SK-N-MC (cell line): Measurements from ENCODE around the gene WDR48.

ENCODE experiments used
- DNase-seq: peaks from one replicate; pipeline ENCODE4 v3.0.0-alpha.2; 2011; ENCODE audit warnings: low read depth, low spot score
- H3K27ac ChIP-seq: fragments of 200-600 bp; sonication (generic); 2 replicates; pipeline ENCODE4 v1.5.1; 2016; ENCODE audit warnings: mixed run types
- H3K36me3 ChIP-seq: fragments of 200-600 bp; sonication (generic); 2 replicates; pipeline ENCODE4 v1.6.1; 2017; ENCODE audit warnings: antibody characterized with exemption, low read length, mixed read lengths; ENCODE audit not compliant: insufficient read depth
- H3K4me3 ChIP-seq: fragments of 200-600 bp; sonication (generic); 2 replicates; pipeline ENCODE4 v1.5.1; 2016
- H3K9ac ChIP-seq: fragments of 200-600 bp; sonication (generic); 2 replicates; pipeline ENCODE4 v1.8.0; 2017; ENCODE audit warnings: mixed run types, mixed read lengths; ENCODE audit not compliant: insufficient read length
- H3K9me3 ChIP-seq: fragments of 200-600 bp; sonication (generic); 2 replicates; pipeline ENCODE4 v1.6.1; 2017; ENCODE audit warnings: low read depth, mild to moderate bottlenecking, antibody characterized with exemption, low read length, moderate library complexity, mixed read lengths
- EZH2 ChIP-seq: fragments of 200-600 bp; sonication (generic); IDR thresholded peaks from one replicate; pipeline ENCODE4 v1.6.1; 2017; ENCODE audit warnings: antibody characterized with exemption
- FOXP2 ChIP-seq: optimal IDR thresholded peaks from 2 replicates; pipeline ENCODE3; 2011; ENCODE audit warnings: mild to moderate bottlenecking, moderate library complexity; ENCODE audit not compliant: insufficient read depth; ENCODE audit errors: extremely low read length, control extremely low read depth
- POLR2AphosphoS5 ChIP-seq: IDR thresholded peaks from 2 replicates; pipeline ENCODE4 v1.6.1; 2012; ENCODE audit warnings: mild to moderate bottlenecking, low read depth, low read length, borderline replicate concordance

Gene WDR48

GRCh38 chr3:39051649-39052561 lies at the start of gene WDR48, which contains the start of gene SCN11A:
TSS of gene WDR48 (plus strand) at chr3:39052016. CDS start at chr3:39052026, 10 bp downstream.
TSS of gene SCN11A (minus strand) at chr3:39051944. CDS start at chr3:38950362, 101,582 bp downstream.
- no peaks in the 10 kb centered on the region for H3K36me3 ChIP-seq
- H3K9me3 ChIP-seq = no peaks in the 10 kb centered on the region
- peak within 1 kb of the TSS; percentile 81 for H3K4me3 ChIP-seq
- TF ChIP-seq POLR2AphosphoS5 = peak; percentile 87
- TF ChIP-seq EZH2 = no peak
- peak within 1 kb of the TSS; percentile 78 for H3K9ac ChIP-seq
- no peak within 1 kb of the TSS for H3K27ac ChIP-seq
- DNase-seq = peak; percentile 24

- no peak overlapping the region for H3K27ac ChIP-seq
- H3K4me3 ChIP-seq = no peak overlapping the region
- no peaks in the 10 kb centered on the region for H3K9me3 ChIP-seq
- TF ChIP-seq EZH2 = no peak
- TF ChIP-seq FOXP2 = no peak
- TF ChIP-seq POLR2AphosphoS5 = no peak
- no peaks in the 10 kb centered on the region for H3K36me3 ChIP-seq
- no peak overlapping the region for H3K9ac ChIP-seq
- DNase-seq = no peak
Observed at GRCh38 chr3:39005295-39005694, 46.5 kb upstream of the WDR48 start.

GRCh38 chr3:39011191-39011736 lies 40.6 kb upstream of the WDR48 start:
- Histone ChIP-seq H3K4me3 (no peak overlapping the region), H3K9me3 (no peaks in the 10 kb centered on the region), H3K27ac (no peak overlapping the region), H3K9ac (no peak overlapping the region), H3K36me3 (no peaks in the 10 kb centered on the region)
- TF ChIP-seq FOXP2 = no peak
- TF ChIP-seq EZH2 = no peak
- TF ChIP-seq POLR2AphosphoS5 = no peak
- DNase-seq = no peak

- DNase-seq = no peak
- Histone ChIP-seq H3K9me3 (no peaks in the 10 kb centered on the region), H3K4me3 (no peak overlapping the region), H3K36me3 (no peaks in the 10 kb centered on the region), H3K9ac (no peak overlapping the region), H3K27ac (no peak overlapping the region)
- TF ChIP-seq EZH2 (no peak), POLR2AphosphoS5 (no peak), FOXP2 (no peak)
Observed at GRCh38 chr3:39013289-39013688, 38.5 kb upstream of the WDR48 start.

- TF ChIP-seq POLR2AphosphoS5 (no peak), EZH2 (no peak)
Observed at GRCh38 chr3:39013921-39014509, 37.8 kb upstream of the WDR48 start.

GRCh38 chr3:39015418-39015817 lies 36.4 kb upstream of the WDR48 start:
- TF ChIP-seq EZH2 (no peak), FOXP2 (no peak)

More at GRCh38 chr3:39013921-39014509, 37.8 kb upstream of the WDR48 start:
- H3K27ac ChIP-seq = no peak overlapping the region
- DNase-seq = no peak
- H3K9ac ChIP-seq = no peak overlapping the region
- H3K36me3 ChIP-seq = no peaks in the 10 kb centered on the region
- no peaks in the 10 kb centered on the region for H3K9me3 ChIP-seq
- no peak overlapping the region for H3K4me3 ChIP-seq

GRCh38 chr3:39019299-39019698 lies 32.5 kb upstream of the WDR48 start:
- no peaks in the 10 kb centered on the region for H3K36me3 ChIP-seq
- H3K9ac ChIP-seq = no peak overlapping the region
- no peak overlapping the region for H3K27ac ChIP-seq
- no peak for DNase-seq
- no peaks in the 10 kb centered on the region for H3K9me3 ChIP-seq
- H3K4me3 ChIP-seq = no peak overlapping the region
- TF ChIP-seq FOXP2 (no peak), POLR2AphosphoS5 (no peak), EZH2 (no peak)

More at GRCh38 chr3:39015418-39015817, 36.4 kb upstream of the WDR48 start:
- H3K9me3 ChIP-seq = no peaks in the 10 kb centered on the region
- H3K27ac ChIP-seq = no peak overlapping the region
- DNase-seq = no peak
- no peak overlapping the region for H3K4me3 ChIP-seq
- no peaks in the 10 kb centered on the region for H3K36me3 ChIP-seq
- no peak overlapping the region for H3K9ac ChIP-seq

- Histone ChIP-seq H3K27ac (no peak overlapping the region), H3K9me3 (no peaks in the 10 kb centered on the region), H3K4me3 (no peak overlapping the region), H3K9ac (no peak overlapping the region), H3K36me3 (no peaks in the 10 kb centered on the region)
- DNase-seq = no peak
- TF ChIP-seq EZH2 = no peak
- TF ChIP-seq POLR2AphosphoS5 = no peak
- no peak for TF ChIP-seq FOXP2
Observed at GRCh38 chr3:39021029-39021428, 30.8 kb upstream of the WDR48 start.
